ENCODE measurements around the gene PNPO.

- TF ChIP-seq CTCF (conservative IDR thresholded peaks at IDR 0.05; ENCODE audit: low read depth, low read length) (no peak), EZH2 (IDR thresholded peaks at IDR 0.05; ENCODE audit: low read length, unreplicated experiment) (no peak), EZH2phosphoT487 (IDR thresholded peaks at IDR 0.05; ENCODE audit: borderline replicate concordance, low read length) (no peak)
These were observed 23.4 kb upstream of the PNPO start for GRCh38 chr17:47918006-47918405.

Data from PC-3 (cell line).